ENCODE measurements around the gene CAD. TPM values are rescaled to one million over a fixed set of nuclear protein-coding genes. Genes with fewer than 3 reads are reported as not detected.

Gene CAD
- total and polyA plus RNA-seq, 2 of the 4 experiments (the other 2 are of a cell fraction), result 12.9 to 38.7 TPM

- Histone ChIP-seq H3K4me2 (ENCODE audit: low read depth, low read length) (no peak overlapping the region), H2AK5ac (ENCODE audit: low read depth, low read length) (no peak overlapping the region), H3K14ac (replicated peaks; ENCODE audit: low read depth, low read length) (no peak overlapping the region), H3K9me3 (ENCODE audit: control insufficient read depth, insufficient read depth, low read length) (no peaks in the 10 kb centered on the region), H2BK5ac (ENCODE audit: low read depth, low read length, poor library complexity, severe bottlenecking) (no peak overlapping the region), H3K4me1 (ENCODE audit: control insufficient read depth, insufficient read depth, low read length) (no peaks in the 10 kb centered on the region), H2AFZ (replicated peaks; ENCODE audit: low read length, poor library complexity) (no peak overlapping the region), H3K4me3 (ENCODE audit: insufficient read depth, low read depth, low read length) (no peak overlapping the region), H3K9ac (ENCODE audit: low read depth, low read length) (no peak overlapping the region), H3K18ac (ENCODE audit: low read depth, low read length) (no peak overlapping the region), H4K20me1 (ENCODE audit: insufficient read depth, low read length) (no peaks in the 10 kb centered on the region; the same call in 1 of the 2 replicates), H2BK120ac (ENCODE audit: low read depth, low read length) (no peak overlapping the region), H4K91ac (ENCODE audit: insufficient read depth, low read depth, low read length) (no peak overlapping the region), H2AK9ac (replicated peaks; ENCODE audit: low read depth, low read length, poor library complexity) (peak overlapping the region; percentile 63), H3K27ac (ENCODE audit: insufficient read depth, low read length) (no peak overlapping the region), H3K27me3 (ENCODE audit: control insufficient read depth, insufficient read depth, low read length) (no peaks in the 10 kb centered on the region), H3K36me3 (ENCODE audit: control insufficient read depth, insufficient read depth, low read length) (peaks cover 58% of the 10 kb centered on the region), H4K5ac (ENCODE audit: low read depth, low read length) (no peak overlapping the region), H3K4ac (ENCODE audit: low read depth, low read length) (no peak overlapping the region), H3K9me1 (ENCODE audit: insufficient read depth, low read length) (no peaks in the 10 kb centered on the region; the same call in 1 of the 2 replicates), H4K8ac (ENCODE audit: low read depth in 2 of 2, low read length in 2 of 2) (no peak overlapping the region), H3K56ac (ENCODE audit: extremely low read depth, insufficient read depth, low read length) (no peak overlapping the region), H3K79me1 (ENCODE audit: low read depth in 1 of 2, low read length in 2 of 2) (peaks cover 0 to 3% of the 10 kb centered on the region in 2 experiments; a peak in 1 of 4 replicates), H3K23ac (ENCODE audit: low read depth, low read length) (no peak overlapping the region), H2BK15ac (ENCODE audit: low read depth, low read length) (no peak overlapping the region), H2BK20ac (ENCODE audit: low read depth, low read length) (no peak overlapping the region)
- ChIA-PET POLR2A (ENCODE audit: unreplicated experiment) (no interaction called here), CTCF (no interaction called here)
- TF ChIP-seq SMC3 (IDR thresholded peaks at IDR 0.05; ENCODE audit: low read depth, low read length) (no peak), MXI1 (IDR thresholded peaks at IDR 0.05; ENCODE audit: borderline replicate concordance, low read depth, low read length) (no peak), CTCF (conservative IDR thresholded peaks at IDR 0.05; ENCODE audit: low read depth, low read length) (no peak), RAD21 (IDR thresholded peaks at IDR 0.05; ENCODE audit: low read length) (no peak), CEBPB (IDR thresholded peaks at IDR 0.05; ENCODE audit: low read depth, low read length) (no peak), FOS (IDR thresholded peaks at IDR 0.05; ENCODE audit: low read depth, low read length) (no peak), RCOR1 (IDR thresholded peaks at IDR 0.05; ENCODE audit: insufficient replicate concordance, low read length) (no peak), CHD1 (IDR thresholded peaks at IDR 0.05; ENCODE audit: low read depth, low read length) (no peak), MAFK (IDR thresholded peaks at IDR 0.05; ENCODE audit: low read depth, low read length) (no peak), MAZ (IDR thresholded peaks at IDR 0.05; ENCODE audit: borderline replicate concordance, low read depth, low read length) (no peak), NFE2L2 (IDR thresholded peaks at IDR 0.05; ENCODE audit: low read depth, low read length) (no peak), POLR2A (IDR thresholded peaks at IDR 0.05; ENCODE audit: low read depth, low read length) (no peak), RFX5 (IDR thresholded peaks at IDR 0.05; ENCODE audit: low read depth, low read length) (no peak), BHLHE40 (IDR thresholded peaks at IDR 0.05; ENCODE audit: low read depth, low read length) (no peak), ELK1 (IDR thresholded peaks at IDR 0.05; ENCODE audit: borderline replicate concordance, low read depth, low read length) (no peak)
- in situ Hi-C loops (cut with MboI; ENCODE audit: low sequenced_read_pairs) (no loop called here), dilution Hi-C loops (cut with HindIII; ENCODE audit: low sequenced_read_pairs, unreplicated experiment) (no loop called here), intact Hi-C loops (cut with micrococcal nuclease) (no loop called here)
- no TSS peak for BruUV-seq (replicated peaks)
- ATAC-seq (ENCODE audit: low read depth) (no peak), DNase-seq (no peak)
- WGBS, 2 experiments (ENCODE audit: extremely low coverage in 2 of 2, insufficient read length in 1 of 2), result 78% methylated on average over 7 of the region's 8 CpGs; no CpG with 5 or more reads in 1 of the 2 experiments
Observed at GRCh38 chr2:27205206-27205605, 12.0 kb upstream of the CAD start.

All from IMR-90 (cell line).